Nucleus accumbens (tissue), 56 donors: ENCODE data around the gene IMP3.
A peak's percentile ranks its signal among the peaks of the same experiment; 100 is the strongest.

ENCODE experiments used
- DNase-seq, 56 donors: peaks; one replicate each; lab custom pipeline; 2025; lab: John Stamatoyannopoulos, UW

IMP3 gene

GRCh38 chr15:75653347-75653913 is 13.4 kb upstream of the IMP3 start:
- no peak for DNase-seq

- DNase-seq: no peak
These were observed 12.0 kb upstream of the IMP3 start for GRCh38 chr15:75651810-75652543.

- peak in 1 of 56 donors; percentile 24 for DNase-seq
These were observed 11.1 kb upstream of the IMP3 start for GRCh38 chr15:75650908-75651809.

GRCh38 chr15:75649848-75650247 is 9.8 kb upstream of the IMP3 start:
- no peak for DNase-seq

- no peak for DNase-seq
These were observed 9.2 kb upstream of the IMP3 start for GRCh38 chr15:75649045-75649761.

- DNase-seq: peak in 27 of 56 donors; percentile 10 to 61 (median 38)
These were observed 8.4 kb upstream of the IMP3 start for GRCh38 chr15:75648156-75649000.

- peak in 48 of 56 donors; percentile 19 to 78 (median 58) for DNase-seq
These were observed 7.5 kb upstream of the IMP3 start, which contains the start of gene SNX33 for GRCh38 chr15:75647370-75648155. TSS of gene SNX33 (plus strand) at chr15:75647912. CDS start at chr15:75649103, 1,191 bp downstream.

GRCh38 chr15:75646944-75647364 is 6.9 kb upstream of the IMP3 start:
- peak in 8 of 56 donors; percentile 23 to 55 (median 50) for DNase-seq

- DNase-seq: no peak
These were observed 6.3 kb upstream of the IMP3 start for GRCh38 chr15:75646112-75646943.

GRCh38 chr15:75644376-75644775 is 4.4 kb upstream of the IMP3 start:
- no peak for DNase-seq

GRCh38 chr15:75641603-75642002 is 1.6 kb upstream of the IMP3 start:
- no peak for DNase-seq

- DNase-seq: no peak
These were observed 1.1 kb upstream of the IMP3 start for GRCh38 chr15:75641179-75641503.

GRCh38 chr15:75640483-75641178 is 607 bp upstream of the IMP3 start:
- DNase-seq: peak in 5 of 56 donors; percentile 12 to 67 (median 61)

GRCh38 chr15:75639191-75639708 is 774 bp downstream of the IMP3 start:
- no peak for DNase-seq

- no peak for DNase-seq
These were observed 2.6 kb downstream of the IMP3 start for GRCh38 chr15:75637245-75638009.

- no peak for DNase-seq
These were observed 4.0 kb downstream of the IMP3 start for GRCh38 chr15:75636026-75636425.
